HG02943 (cell line): ENCODE results near the gene CTSH.

Experiments
- ATAC-seq: cut with Tn5 transposase; IDR thresholded peaks from one replicate; pipeline ENCODE4 v1.9.1; 2021; ENCODE audit warnings: mild to moderate bottlenecking, low read depth, moderate library complexity; ENCODE audit not compliant: unreplicated experiment

Gene CTSH

DNA sequence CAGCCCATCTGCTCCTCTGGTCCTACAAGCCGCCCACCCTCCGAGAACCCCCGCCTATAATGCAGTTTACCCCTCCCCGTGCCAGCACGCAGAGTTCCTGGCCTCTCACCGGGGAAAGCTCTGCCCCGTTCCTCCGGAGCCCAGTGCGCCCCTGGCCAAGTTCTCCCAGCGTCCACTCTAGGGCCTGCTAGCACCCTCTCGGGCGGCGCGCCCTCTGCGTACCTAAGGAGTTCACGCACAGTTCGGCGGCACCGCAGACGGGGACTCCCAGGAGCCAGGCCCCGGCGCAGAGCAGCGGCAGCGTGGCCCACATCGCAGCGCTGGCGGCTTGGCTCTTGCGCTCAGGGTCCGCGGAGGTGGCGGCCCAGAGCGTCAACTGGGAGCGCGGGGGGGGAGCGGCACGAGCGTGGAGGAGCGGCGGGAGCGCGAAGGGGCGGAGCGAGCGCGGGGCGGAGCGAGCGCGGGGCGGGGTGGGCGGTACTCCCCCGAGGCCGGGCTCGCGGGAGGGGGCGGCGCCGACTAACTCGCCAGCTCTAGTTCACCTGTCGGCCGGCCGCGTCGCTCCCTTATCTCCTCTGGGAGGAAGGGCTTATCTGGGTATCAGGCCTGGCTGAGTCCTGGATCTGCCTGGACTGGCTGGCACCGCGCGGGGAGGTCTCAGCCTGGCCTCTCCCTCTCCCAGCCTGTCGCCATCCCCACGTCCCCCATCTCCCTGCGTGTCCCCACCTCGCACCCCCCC lies at the start of gene CTSH:
TSS of gene CTSH (minus strand) at position 378 of the 739 bp plus-strand sequence. CDS start at position 313, 65 bp downstream.
- peak; percentile 49 for ATAC-seq

DNA sequence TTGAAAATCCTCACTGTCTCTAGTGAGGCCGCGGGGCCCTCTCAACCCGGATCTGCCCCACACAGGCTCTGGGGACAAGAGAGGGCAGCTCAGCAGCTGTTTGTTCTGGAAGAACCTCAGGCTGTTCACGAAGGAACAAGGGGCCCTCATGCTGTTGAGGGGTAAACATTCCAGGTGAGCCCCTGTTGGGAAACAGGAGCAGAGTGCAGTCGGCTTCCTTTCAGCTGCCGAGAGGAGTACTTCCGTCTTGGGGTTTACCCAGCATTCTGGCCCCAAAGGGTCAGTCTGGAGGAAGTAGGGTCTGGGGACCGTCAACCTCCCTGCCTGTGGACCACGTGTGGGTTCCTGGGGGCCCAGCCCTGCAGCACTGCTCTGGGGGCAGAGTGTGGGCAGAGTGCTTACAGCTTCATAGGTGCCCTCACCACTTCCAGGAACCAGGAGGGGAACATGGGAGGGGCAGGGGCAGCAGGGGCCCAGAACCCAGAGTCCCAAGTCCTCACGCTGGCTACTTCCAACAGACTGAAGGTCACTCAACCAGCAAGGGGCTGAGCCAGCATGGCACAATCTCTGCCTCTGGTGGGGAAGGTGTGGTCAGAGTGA lies 49.2 kb upstream of the CTSH start:
- ATAC-seq: no peak

- ATAC-seq: no peak
Observed at GRCh38 chr15:78993257-78993930, 48.5 kb upstream of the CTSH start.

DNA sequence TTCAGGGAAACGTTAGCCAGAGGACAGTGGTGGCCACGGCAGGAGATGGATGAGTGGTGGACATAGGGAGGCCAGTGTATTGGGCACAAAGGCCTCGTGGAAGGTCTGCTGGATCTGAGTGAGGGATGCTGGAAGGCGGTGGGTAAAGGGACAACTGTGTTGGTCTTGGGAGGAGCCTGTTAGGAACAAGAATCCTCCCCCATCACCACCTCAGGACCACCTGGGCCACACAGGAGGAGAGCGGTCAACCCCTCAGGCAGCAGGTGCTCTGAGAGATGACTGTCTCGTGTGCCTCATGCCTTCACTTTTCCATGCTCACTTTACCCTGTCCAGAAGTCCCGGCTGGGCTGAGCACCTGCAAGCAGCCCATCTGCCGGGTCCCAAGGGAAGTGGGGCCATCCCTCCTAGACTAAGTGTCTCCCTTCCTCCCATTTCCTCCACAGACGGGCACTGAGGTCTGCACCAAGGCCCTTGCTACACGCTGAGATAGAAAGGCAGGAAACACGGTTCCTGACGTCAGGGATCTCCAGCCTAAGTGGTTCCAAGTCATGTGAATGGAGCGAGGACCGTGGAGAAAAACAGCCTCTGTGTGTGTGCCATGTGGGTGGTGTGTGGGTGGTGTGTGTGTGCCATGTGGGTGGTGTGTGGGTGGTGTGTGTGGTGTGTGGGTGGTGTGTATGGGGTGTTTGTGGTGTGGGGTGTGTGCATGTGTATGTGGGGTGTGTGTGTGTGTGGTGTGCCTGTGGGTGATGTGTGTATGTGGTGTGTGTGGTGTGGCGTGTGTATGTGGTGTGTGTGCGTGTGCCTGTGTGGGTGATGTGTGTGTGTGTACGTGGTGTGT lies 47.8 kb upstream of the CTSH start:
- ATAC-seq: no peak

DNA sequence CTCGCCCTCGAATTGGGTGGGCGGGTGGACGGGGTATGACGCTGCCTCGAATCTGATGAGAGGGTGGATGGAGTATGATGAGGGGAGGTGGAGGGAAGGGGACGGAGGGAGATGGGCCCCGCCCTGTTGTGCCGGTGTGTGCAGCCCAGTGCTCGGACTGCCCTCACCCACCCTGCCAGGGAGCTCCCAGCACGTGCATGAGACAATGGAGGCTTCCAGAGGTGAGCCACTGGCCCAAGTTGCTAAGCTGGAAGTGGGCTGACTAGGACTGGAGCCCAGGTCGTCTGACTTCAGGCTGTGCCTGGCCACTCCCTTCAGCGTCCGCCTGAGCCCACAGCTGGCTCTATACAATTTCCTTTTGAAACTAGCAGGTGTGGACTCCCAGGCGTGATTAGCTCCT lies 47.0 kb upstream of the CTSH start:
- no peak for ATAC-seq

DNA sequence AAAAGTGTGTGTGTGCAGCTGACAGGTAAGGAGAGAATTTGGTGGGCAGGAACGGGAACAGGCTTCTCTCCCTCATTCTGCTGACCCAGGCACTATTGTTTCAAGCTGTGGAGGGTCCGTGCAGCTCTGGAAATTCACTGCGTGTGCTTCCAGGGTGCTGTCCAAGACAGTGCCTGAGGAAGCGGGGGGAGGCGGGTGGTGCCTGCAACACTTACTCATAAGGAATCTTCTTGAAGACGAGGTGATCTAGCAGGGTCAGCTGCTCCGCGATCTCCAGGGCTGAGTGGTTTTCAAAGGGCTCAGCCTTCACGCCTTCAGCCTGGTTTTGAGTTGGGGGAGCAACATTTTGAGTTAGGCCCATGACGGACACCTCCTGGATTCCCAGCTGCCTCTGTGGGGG lies 46.6 kb upstream of the CTSH start:
- no peak for ATAC-seq

- no peak for ATAC-seq
Observed at GRCh38 chr15:78990278-78990677, 45.4 kb upstream of the CTSH start.

DNA sequence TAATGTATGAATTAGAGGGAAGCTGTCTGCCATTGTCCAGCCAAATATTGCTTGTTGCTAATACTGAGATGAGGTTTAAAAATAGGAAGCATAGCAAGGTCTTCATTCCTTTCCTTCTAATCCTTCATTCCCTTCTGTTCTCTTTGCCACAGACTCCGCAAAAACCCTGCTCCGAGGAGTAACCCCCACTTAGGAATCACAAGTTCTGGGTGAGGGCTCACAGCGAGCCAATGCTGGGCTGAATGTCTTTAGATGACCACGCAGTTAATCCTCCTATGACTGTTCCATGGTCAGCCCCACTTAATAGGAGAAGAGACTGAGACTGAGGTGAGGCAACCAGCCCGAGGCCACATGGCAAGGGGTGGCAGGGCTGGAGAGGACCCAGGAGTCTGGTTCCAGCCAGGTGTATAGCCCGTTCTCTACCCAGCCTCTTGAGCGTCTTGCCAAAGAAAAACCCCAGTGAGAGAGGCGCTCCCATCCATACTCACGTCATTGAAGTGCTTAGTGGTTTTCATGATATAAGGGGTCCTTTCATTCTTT lies 44.9 kb upstream of the CTSH start:
- no peak for ATAC-seq

GRCh38 chr15:78988361-78988911 lies 43.6 kb upstream of the CTSH start:
- ATAC-seq: no peak

GRCh38 chr15:78987556-78988360 lies 42.9 kb upstream of the CTSH start:
- no peak for ATAC-seq

- no peak for ATAC-seq
Observed at GRCh38 chr15:78985859-78986475, 41.1 kb upstream of the CTSH start.

DNA sequence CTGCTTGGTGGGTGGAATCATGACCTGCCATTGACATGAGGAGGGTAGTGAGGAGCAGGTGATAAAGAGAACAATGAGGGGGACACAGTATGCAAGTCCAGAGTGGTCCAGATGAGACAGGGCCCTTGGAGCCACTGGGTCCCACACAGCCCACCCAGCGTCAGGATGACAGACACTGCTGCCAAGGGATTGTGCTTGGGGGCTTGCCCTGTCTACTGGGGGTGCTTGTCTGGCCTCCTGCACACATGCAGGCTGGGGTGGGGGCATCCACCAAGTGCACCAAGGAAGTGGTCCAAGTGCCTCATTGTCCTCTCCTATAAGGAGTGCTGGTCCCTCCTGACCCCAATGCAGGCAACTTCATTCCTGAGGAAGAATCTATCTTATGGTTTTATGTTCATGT lies 39.2 kb upstream of the CTSH start:
- ATAC-seq: no peak

DNA sequence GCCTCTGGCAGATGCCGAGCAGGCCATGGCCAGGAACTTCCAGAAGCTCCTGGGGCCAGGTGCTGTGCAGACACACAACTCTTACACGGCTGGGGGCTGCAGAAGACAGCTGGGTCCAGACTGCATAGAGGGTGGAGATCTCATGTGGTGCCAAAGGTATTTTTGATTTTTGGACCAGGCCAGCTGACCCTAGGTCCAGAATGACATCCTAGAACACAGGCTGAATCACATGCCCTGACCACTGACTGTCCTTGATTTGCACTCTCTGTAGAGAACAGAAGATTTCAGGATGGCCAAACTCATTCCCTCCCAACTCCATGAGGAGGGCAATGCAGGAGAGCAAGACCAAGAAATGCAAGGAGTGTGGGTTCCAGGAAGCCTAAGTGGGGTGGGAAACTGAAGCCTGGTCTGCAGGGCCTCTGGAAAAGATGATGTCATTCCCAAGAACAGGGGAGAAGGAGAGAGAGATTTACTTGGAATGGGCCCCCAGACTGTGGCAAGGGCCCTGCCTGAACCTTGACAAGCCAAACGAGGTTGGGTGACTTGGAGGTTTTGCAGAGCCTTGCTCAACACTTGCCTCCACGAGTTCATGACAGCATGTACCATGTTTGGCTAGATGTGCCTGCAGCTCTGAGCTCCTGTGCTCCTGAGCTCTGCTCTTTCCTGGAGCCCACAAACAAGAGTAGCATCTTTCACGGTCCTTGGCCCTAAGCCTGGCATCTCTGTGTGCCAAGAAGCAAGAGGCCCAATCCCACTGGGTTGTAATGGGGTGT lies 38.5 kb upstream of the CTSH start:
- ATAC-seq: no peak

GRCh38 chr15:78982736-78983135 lies 37.9 kb upstream of the CTSH start:
- no peak for ATAC-seq

GRCh38 chr15:78981532-78982313 lies 36.9 kb upstream of the CTSH start:
- no peak for ATAC-seq

- ATAC-seq: no peak
Observed at GRCh38 chr15:78979456-78980320, 34.8 kb upstream of the CTSH start.
